ENCODE data around the gene PIPOX.

- no peak for TF ChIP-seq CTCF (IDR thresholded peaks at IDR 0.05; ENCODE audit: poor library complexity)
- TF ChIP-seq EZH2phosphoT487 (IDR thresholded peaks at IDR 0.05; ENCODE audit: low read depth, severe bottlenecking, unreplicated experiment): no peak
- no peak for TF ChIP-seq EZH2 (IDR thresholded peaks at IDR 0.05; ENCODE audit: borderline replicate concordance)
Observed at GRCh38 chr17:29080323-29080722, 37.4 kb downstream of the PIPOX start.
